ENCODE results near the gene LIN37. TPM values are rescaled to one million over a fixed set of nuclear protein-coding genes. Genes with fewer than 3 reads are reported as not detected.
"Not testable (repeated sequence)": the region's sequence is repeated elsewhere in the genome, so short reads cannot be mapped to it uniquely, and the experiment has no call there.

LIN37 gene
- polyA plus RNA-seq, 1 donor: 8.6 TPM

- no peak for DNase-seq (ENCODE audit: low read depth)
Observed at GRCh38 chr19:35752746-35753350, 4.5 kb downstream of the LIN37 start.

GRCh38 chr19:35753634-35754369 lies 5.4 kb downstream of the LIN37 start:
- no peak for DNase-seq (ENCODE audit: low read depth)

GRCh38 chr19:35754370-35755130 lies 6.2 kb downstream of the LIN37 start:
- DNase-seq (ENCODE audit: low read depth): no peak

- no peak for DNase-seq (ENCODE audit: low read depth)
Observed at GRCh38 chr19:35755131-35755549, 6.8 kb downstream of the LIN37 start.

GRCh38 chr19:35755550-35756376 lies 7.4 kb downstream of the LIN37 start:
- no peak for DNase-seq (ENCODE audit: low read depth)

- DNase-seq (ENCODE audit: low read depth): no peak
Observed at GRCh38 chr19:35756377-35757230, 8.2 kb downstream of the LIN37 start, which contains the start of gene HSPB6. Gene HSPB6 (minus strand): TSS chr19:35757029. CDS start chr19:35757008, 21 bp downstream.

- peak; percentile 91 for DNase-seq (ENCODE audit: low read depth)
Observed at GRCh38 chr19:35757231-35757748, 8.9 kb downstream of the LIN37 start.

GRCh38 chr19:35757749-35758608 lies 9.6 kb downstream of the LIN37 start, which contains the start of gene PROSER3:
Gene PROSER3 (plus strand): TSS chr19:35758176. CDS start chr19:35758216, 40 bp downstream.
- DNase-seq (ENCODE audit: low read depth): peak; percentile 100

- DNase-seq (ENCODE audit: low read depth): no peak
Observed at GRCh38 chr19:35759697-35760096, 11.3 kb downstream of the LIN37 start.

- DNase-seq (ENCODE audit: low read depth): no peak
Observed at GRCh38 chr19:35760711-35761349, 12.5 kb downstream of the LIN37 start.

GRCh38 chr19:35764432-35765315 lies 16.3 kb downstream of the LIN37 start:
- DNase-seq (ENCODE audit: low read depth): no peak

GRCh38 chr19:35766571-35767104 lies 18.3 kb downstream of the LIN37 start:
- no peak for DNase-seq (ENCODE audit: low read depth)

- no peak for DNase-seq (ENCODE audit: low read depth)
Observed at GRCh38 chr19:35767288-35768081, 19.1 kb downstream of the LIN37 start.

GRCh38 chr19:35768082-35768421 lies 19.7 kb downstream of the LIN37 start:
- no peak for DNase-seq (ENCODE audit: low read depth)

GRCh38 chr19:35772362-35772761 lies 24.0 kb downstream of the LIN37 start:
- DNase-seq (ENCODE audit: low read depth): not testable (repeated sequence)

- no peak for DNase-seq (ENCODE audit: low read depth)
Observed at GRCh38 chr19:35773020-35773806, 24.8 kb downstream of the LIN37 start.

Data from forelimb muscle (tissue), 1 donor.